C4-2B (cell line): Measurements from ENCODE around the gene TMEM101.

Source experiments
- ZFX ChIP-seq: fragments of 450-650 bp; IDR thresholded peaks from 2 replicates; pipeline ENCODE4 v1.6.1; 2017
- TF ChIP-seq, protein P1 (sequence below): fragments of 450-650 bp; conservative IDR thresholded peaks from 2 replicates; pipeline ENCODE4 v1.5.1; 2017; ENCODE audit warnings: mild to moderate bottlenecking

GRCh38 chr17:44014437-44015172 lies at the start of gene TMEM101:
- TF ChIP-seq, protein P1, sequence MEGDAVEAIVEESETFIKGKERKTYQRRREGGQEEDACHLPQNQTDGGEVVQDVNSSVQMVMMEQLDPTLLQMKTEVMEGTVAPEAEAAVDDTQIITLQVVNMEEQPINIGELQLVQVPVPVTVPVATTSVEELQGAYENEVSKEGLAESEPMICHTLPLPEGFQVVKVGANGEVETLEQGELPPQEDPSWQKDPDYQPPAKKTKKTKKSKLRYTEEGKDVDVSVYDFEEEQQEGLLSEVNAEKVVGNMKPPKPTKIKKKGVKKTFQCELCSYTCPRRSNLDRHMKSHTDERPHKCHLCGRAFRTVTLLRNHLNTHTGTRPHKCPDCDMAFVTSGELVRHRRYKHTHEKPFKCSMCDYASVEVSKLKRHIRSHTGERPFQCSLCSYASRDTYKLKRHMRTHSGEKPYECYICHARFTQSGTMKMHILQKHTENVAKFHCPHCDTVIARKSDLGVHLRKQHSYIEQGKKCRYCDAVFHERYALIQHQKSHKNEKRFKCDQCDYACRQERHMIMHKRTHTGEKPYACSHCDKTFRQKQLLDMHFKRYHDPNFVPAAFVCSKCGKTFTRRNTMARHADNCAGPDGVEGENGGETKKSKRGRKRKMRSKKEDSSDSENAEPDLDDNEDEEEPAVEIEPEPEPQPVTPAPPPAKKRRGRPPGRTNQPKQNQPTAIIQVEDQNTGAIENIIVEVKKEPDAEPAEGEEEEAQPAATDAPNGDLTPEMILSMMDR = no peak
- no peak for TF ChIP-seq ZFX
